Sigmoid colon (tissue), 7 donors: ENCODE data around the gene ACYP2. TPM values are rescaled to one million over a fixed set of nuclear protein-coding genes. Genes with fewer than 3 reads are reported as not detected.

Source experiments
- DNase-seq: peaks from one replicate; pipeline ENCODE4 v3.0.0-alpha.2; 2019
- H3K27ac ChIP-seq, 4 donors: fragments of 200-600 bp; sonication (generic); one replicate each; pipeline ENCODE4 v1.5.1; 2016 to 2019; ENCODE audit warnings: mild to moderate bottlenecking in 1 of 4
- H3K27me3 ChIP-seq, 3 donors: fragments of 200-600 bp; sonication (generic); one replicate each; pipeline ENCODE4 v1.5.1; 2019; ENCODE audit warnings: mild to moderate bottlenecking in 1 of 3
- H3K36me3 ChIP-seq, 4 donors: fragments of 200-600 bp; sonication (generic); one replicate each; pipeline ENCODE4 v1.5.1; 2016 to 2019
- H3K4me1 ChIP-seq, 4 donors: fragments of 200-600 bp; sonication (generic); one replicate each; pipeline ENCODE4 v1.5.1; 2017 to 2019
- H3K4me3 ChIP-seq, 4 donors: fragments of 200-600 bp; sonication (generic); one replicate each; pipeline ENCODE4 v1.5.1; 2017 to 2019; ENCODE audit warnings: mild to moderate bottlenecking in 2 of 4, moderate library complexity in 1 of 4
- H3K9me3 ChIP-seq, 4 donors: fragments of 200-600 bp in 3 of 4; sonication (generic) in 3 of 4; one replicate each; pipeline versions ENCODE4 v1.5.1 to v1.6.1; 2013 to 2019
- CTCF ChIP-seq, 4 experiments: fragments of 450-650 bp in 3 of 4; fragments of 200-600 bp in 1 of 4; IDR thresholded peaks; one replicate each; pipeline ENCODE4 v1.5.1; 2016 to 2019; ENCODE audit warnings: antibody characterized with exemption in 4 of 4, mild to moderate bottlenecking in 3 of 4, moderate library complexity in 2 of 4
- EP300 ChIP-seq, 4 donors: sonication (generic); formaldehyde crosslinking; IDR thresholded peaks; one replicate each; pipeline ENCODE4 v1.6.1; 2017; ENCODE audit warnings: antibody characterized with exemption in 4 of 4
- POLR2A ChIP-seq, 2 donors: fragments of 450-650 bp; IDR thresholded peaks; one replicate each; pipeline ENCODE4 v1.6.1; 2016; ENCODE audit warnings: antibody characterized with exemption in 2 of 2, mild to moderate bottlenecking in 2 of 2, moderate library complexity in 2 of 2
- POLR2AphosphoS5 ChIP-seq, 4 donors: sonication (generic); formaldehyde crosslinking; IDR thresholded peaks; one replicate each; pipeline ENCODE4 v1.6.1; 2017; ENCODE audit warnings: antibody characterized with exemption in 4 of 4
- WGBS, 2 donors: extraction: QIAGEN DNeasy Blood & Tissue Kit; methylation state at CpG; one replicate each; pipeline ENCODE4 v1.1.7; 2013; 5-methylcytosine and 5-hydroxymethylcytosine counted together
- intact Hi-C: fragments of 100-400 bp; cut with DNase I; formaldehyde crosslinking; loops from one replicate; pipeline ENCODE4 v1.15.1; 2023
- polyA plus RNA-seq, 3 donors: library from polyadenylated mRNA; stranded (reverse); fragments of 200-250 nt; gene quantifications; one replicate each; pipeline ENCODE4 v1.2.3, GENCODE V29; 2013
- total RNA-seq, 4 donors: library from RNA; depleted of rRNA; stranded (reverse); fragments of >200 nt; gene quantifications; one replicate each; pipeline ENCODE4 v1.1.0, GENCODE V29; 2016
- donor health status: healthy with polysubstance abuse.
- donor health status: Bipolar disorder and iron deficiency.
- donor health status: healthy.

The ACYP2 gene
- total and polyA plus RNA-seq, 7 donors, result 13.2 to 32.0 (median 19.8) TPM

GRCh38 chr2:54191361-54192135, 76.1 kb downstream of the ACYP2 start:
- 97 to 98% methylated on average over 2 of the region's 2 CpGs for WGBS, 2 donors
- H3K4me3 ChIP-seq, result no peak overlapping the region
- H3K36me3 ChIP-seq, result no peaks in the 10 kb centered on the region
- no peaks in the 10 kb centered on the region for H3K27me3 ChIP-seq
- no peak for DNase-seq
- no peak for TF ChIP-seq EP300 (IDR thresholded peaks at IDR 0.05)
- H3K27ac ChIP-seq, result no peak overlapping the region
- no peaks in the 10 kb centered on the region for H3K9me3 ChIP-seq
- intact Hi-C loops, result no loop called here
- no peaks in the 10 kb centered on the region for H3K4me1 ChIP-seq

- Histone ChIP-seq H3K4me1 (no peaks in the 10 kb centered on the region), H3K36me3 (no peaks in the 10 kb centered on the region), H3K27me3 (no peaks in the 10 kb centered on the region), H3K27ac (no peak overlapping the region), H3K9me3 (no peaks in the 10 kb centered on the region), H3K4me3 (no peak overlapping the region)
- intact Hi-C loops, result no loop called here
- TF ChIP-seq POLR2AphosphoS5 (IDR thresholded peaks at IDR 0.05), result no peak
- TF ChIP-seq EP300 (IDR thresholded peaks at IDR 0.05), result no peak
- TF ChIP-seq POLR2A (IDR thresholded peaks at IDR 0.05), result no peak
- no peak for TF ChIP-seq CTCF (IDR thresholded peaks at IDR 0.05)
- 95 to 97% methylated on average over 8 of the region's 8 CpGs for WGBS, 2 donors
- no peak for DNase-seq
Measured at GRCh38 chr2:54194761-54195750, 79.6 kb downstream of the ACYP2 start.

GRCh38 chr2:54196646-54197045, 81.2 kb downstream of the ACYP2 start:
- H3K9me3 ChIP-seq, result no peaks in the 10 kb centered on the region
- no peak for DNase-seq
- 93% methylated on average over 5 of the region's 5 CpGs for WGBS, 2 donors
- H3K27ac ChIP-seq, result no peak overlapping the region
- no peaks in the 10 kb centered on the region for H3K4me1 ChIP-seq
- no peaks in the 10 kb centered on the region for H3K27me3 ChIP-seq
- intact Hi-C loops, result no loop called here
- no peaks in the 10 kb centered on the region for H3K36me3 ChIP-seq
- no peak overlapping the region for H3K4me3 ChIP-seq
- TF ChIP-seq POLR2AphosphoS5 (IDR thresholded peaks at IDR 0.05), result no peak
- no peak for TF ChIP-seq POLR2A (IDR thresholded peaks at IDR 0.05)
- TF ChIP-seq CTCF (IDR thresholded peaks at IDR 0.05), result no peak
- TF ChIP-seq EP300 (IDR thresholded peaks at IDR 0.05), result no peak

GRCh38 chr2:54204476-54204875, 89.1 kb downstream of the ACYP2 start:
- TF ChIP-seq CTCF (IDR thresholded peaks at IDR 0.05) (no peak), POLR2AphosphoS5 (IDR thresholded peaks at IDR 0.05) (no peak), POLR2A (IDR thresholded peaks at IDR 0.05) (no peak), EP300 (IDR thresholded peaks at IDR 0.05) (no peak)
- Histone ChIP-seq H3K4me3 (no peak overlapping the region), H3K27me3 (no peaks in the 10 kb centered on the region), H3K9me3 (no peaks in the 10 kb centered on the region), H3K36me3 (no peaks in the 10 kb centered on the region), H3K4me1 (peaks cover 0 to 19% (median 13%) of the 10 kb centered on the region in 4 donors), H3K27ac (no peak overlapping the region)
- intact Hi-C loops, result loop anchor here (10.0 kb wide), 1 partner anchor 440 kb away; no protein-coding TSS in a partner anchor
- WGBS, 2 donors, result 88 to 89% methylated on average over 2 of the region's 2 CpGs
- DNase-seq, result no peak

- H3K4me3 ChIP-seq, result no peak overlapping the region
- DNase-seq, result no peak
- H3K4me1 ChIP-seq, result peaks cover 0 to 21% (median 14%) of the 10 kb centered on the region in 4 donors
- intact Hi-C loops, result loop anchor here (5.0 to 10.0 kb wide), 3 partner anchors 251 to 501 kb away; partner anchors contain the start of gene SPTBN1
- H3K27me3 ChIP-seq, result no peaks in the 10 kb centered on the region
- TF ChIP-seq POLR2A (IDR thresholded peaks at IDR 0.05), result no peak
- peak; percentile 51 to 63 (median 53) for TF ChIP-seq CTCF (IDR thresholded peaks at IDR 0.05)
- WGBS, 2 donors, result 44 to 65% methylated on average over 2 of the region's 2 CpGs
- H3K36me3 ChIP-seq, result no peaks in the 10 kb centered on the region
- H3K27ac ChIP-seq, result no peak overlapping the region
- no peaks in the 10 kb centered on the region for H3K9me3 ChIP-seq
Measured at GRCh38 chr2:54206596-54206995, 91.2 kb downstream of the ACYP2 start.
